DMS 273 (cell line): Measurements from ENCODE around the gene TTLL6.
"Not testable (repeated sequence)": the region's sequence is repeated elsewhere in the genome, so short reads cannot be mapped to it uniquely, and the experiment has no call there.

ENCODE experiments used
- DNase-seq: peaks from one replicate; lab custom pipeline; 2025; ENCODE audit not compliant: unreplicated experiment; lab: John Stamatoyannopoulos, UW

The TTLL6 gene

GRCh38 chr17:48724251-48725003, 92.6 kb downstream of the TTLL6 start:
- peak; percentile 86 for DNase-seq

- DNase-seq, result no peak
Observed at GRCh38 chr17:48723423-48724250, 93.4 kb downstream of the TTLL6 start.

- DNase-seq, result no peak
Observed at GRCh38 chr17:48722915-48723422, 94.1 kb downstream of the TTLL6 start, which contains the start of gene PRAC2. Gene PRAC2, plus strand, starts transcription at chr17:48723185. Its CDS starts 1,226 bp downstream, at chr17:48724411.

GRCh38 chr17:48722201-48722907, 94.7 kb downstream of the TTLL6 start, which contains the start of gene PRAC1:
Gene PRAC1, minus strand, starts transcription at chr17:48722518. Its CDS starts 126 bp downstream, at chr17:48722392.
- no peak for DNase-seq

- DNase-seq, result no peak
Observed at GRCh38 chr17:48721009-48721402, 96.0 kb downstream of the TTLL6 start.

DNA sequence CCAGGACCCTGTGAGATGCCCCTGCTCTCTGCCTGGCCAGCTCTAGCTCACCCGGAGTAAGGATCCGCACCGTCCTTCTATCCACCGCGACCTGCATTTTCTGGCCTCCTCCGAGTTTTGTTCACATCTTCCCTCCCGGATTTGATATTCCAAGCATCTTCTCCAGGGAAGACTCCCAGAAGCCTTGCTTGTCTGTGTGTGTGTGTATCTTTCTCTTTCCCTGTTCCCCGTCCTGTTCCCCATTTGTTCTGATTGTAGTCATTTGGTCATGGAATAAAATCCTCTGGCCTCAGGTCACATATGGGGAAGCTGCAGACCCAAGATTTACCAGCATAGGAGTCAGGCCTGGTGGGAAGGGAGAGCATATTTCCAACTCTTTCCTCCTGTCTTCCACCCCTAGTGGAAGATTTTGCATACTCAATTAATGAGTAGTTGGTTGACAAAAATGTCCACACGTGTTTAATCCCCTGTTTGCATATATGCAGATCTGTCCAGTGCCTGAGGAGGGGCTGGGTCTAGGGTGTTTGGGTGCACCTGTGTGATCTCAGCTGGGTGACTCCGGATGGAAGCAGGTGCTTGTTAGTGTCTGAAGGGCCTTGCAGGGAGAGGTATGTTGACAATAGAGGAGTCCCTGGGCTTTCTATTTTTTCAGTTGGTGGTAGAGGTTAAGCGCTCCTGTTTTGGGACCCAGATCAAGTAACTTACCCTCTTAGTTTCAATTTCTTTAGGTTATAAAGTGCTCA, 96.6 kb downstream of the TTLL6 start:
- DNase-seq, result no peak

GRCh38 chr17:48719642-48720265, 97.3 kb downstream of the TTLL6 start:
- no peak for DNase-seq

DNA sequence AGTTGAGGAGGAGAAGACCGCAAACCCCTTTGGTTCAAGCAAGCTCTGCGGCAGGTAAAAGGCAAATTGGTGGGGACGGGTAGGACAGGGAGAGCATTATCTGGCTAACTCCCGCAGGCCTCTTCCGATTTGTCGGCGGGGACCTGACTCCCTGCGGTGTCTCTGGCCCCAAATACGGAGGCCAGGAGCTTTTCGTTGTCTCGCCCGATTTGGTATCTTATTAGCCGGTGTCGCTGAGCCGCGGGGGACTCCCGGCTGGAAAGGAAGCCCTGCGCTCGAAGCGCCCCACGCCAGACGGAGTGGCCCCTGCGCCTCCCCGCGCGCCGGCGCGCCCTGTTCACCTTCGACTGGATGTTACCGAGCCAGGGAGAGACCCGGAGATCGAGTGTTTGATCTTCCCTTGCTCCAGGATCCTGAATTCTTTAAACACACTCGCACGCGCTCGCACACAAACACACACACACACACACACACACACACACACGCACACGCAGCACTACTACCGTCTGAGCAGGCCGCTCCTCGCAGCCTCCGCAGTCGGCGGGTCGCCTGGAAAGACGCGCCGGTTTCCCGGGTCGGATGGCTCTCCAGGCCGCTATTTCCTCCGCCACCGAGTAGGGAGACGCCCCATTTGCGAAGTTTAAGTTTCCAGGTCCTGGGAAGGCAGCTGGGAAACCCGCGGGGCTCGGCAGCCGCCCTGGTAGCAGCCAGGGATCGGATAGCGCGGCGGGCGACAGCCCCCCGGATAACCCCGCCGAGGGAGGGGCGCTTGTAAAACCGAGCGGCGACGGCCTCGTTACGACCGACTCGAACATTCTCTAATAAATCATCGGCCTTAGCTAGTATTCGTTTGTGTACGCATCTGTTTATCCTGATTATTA, 98.0 kb downstream of the TTLL6 start:
- no peak for DNase-seq

- no peak for DNase-seq
Observed at GRCh38 chr17:48718227-48718760, 98.7 kb downstream of the TTLL6 start.

GRCh38 chr17:48717367-48718226, 99.4 kb downstream of the TTLL6 start:
- no peak for DNase-seq

- DNase-seq, result not testable (repeated sequence)
Observed at GRCh38 chr17:48716549-48716948, 100.5 kb downstream of the TTLL6 start.

DNA sequence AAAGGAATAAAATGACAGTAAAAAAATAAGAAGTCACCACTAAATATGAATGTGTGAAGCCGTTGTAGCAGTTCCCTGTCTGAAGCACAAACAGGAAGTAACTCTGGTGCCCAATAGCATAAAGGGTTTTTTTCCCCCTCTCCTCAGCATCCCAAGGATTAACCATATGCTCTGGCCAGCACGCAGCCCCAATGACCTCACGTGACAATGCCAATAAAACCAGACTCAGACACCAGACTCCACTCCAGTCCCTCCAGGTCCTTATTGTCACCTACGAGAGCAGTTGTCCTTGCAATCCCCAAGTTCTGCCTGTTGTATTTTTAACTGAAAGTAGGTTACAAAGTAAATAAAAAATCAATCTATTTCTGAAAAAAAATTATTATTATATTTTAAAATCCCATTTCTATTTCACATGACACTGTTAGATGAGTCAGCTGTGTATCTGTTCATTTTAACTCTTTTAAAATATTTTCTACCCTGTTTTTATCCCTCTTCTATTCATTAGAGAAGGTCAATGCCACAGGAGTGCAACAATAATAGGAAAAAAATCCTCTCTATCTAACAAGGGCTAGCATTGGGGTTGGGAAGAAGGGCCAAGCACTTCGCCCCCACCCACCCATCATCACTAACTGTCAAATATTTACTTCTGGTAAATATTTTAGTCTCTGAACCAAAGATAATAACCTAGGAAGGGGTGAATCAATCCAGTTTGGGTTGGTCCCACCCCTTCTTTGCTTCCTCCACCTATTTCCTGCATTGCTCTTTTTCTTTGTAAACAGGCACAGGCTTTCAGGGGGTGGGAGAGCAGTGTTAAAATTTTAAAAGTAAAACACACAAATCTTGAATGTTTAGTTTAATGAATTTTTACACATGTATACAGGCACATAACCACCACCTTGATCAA, 101.3 kb downstream of the TTLL6 start:
- DNase-seq, result no peak
